GM21619 (cell line): ENCODE data around the gene TUBGCP3.
"Not testable (repeated sequence)": the region's sequence is repeated elsewhere in the genome, so short reads cannot be mapped to it uniquely, and the experiment has no call there.

Experiments used
- ATAC-seq: cut with Tn5 transposase; IDR thresholded peaks from one replicate; pipeline ENCODE4 v1.9.1; 2021; ENCODE audit not compliant: unreplicated experiment

Gene TUBGCP3, protein sequence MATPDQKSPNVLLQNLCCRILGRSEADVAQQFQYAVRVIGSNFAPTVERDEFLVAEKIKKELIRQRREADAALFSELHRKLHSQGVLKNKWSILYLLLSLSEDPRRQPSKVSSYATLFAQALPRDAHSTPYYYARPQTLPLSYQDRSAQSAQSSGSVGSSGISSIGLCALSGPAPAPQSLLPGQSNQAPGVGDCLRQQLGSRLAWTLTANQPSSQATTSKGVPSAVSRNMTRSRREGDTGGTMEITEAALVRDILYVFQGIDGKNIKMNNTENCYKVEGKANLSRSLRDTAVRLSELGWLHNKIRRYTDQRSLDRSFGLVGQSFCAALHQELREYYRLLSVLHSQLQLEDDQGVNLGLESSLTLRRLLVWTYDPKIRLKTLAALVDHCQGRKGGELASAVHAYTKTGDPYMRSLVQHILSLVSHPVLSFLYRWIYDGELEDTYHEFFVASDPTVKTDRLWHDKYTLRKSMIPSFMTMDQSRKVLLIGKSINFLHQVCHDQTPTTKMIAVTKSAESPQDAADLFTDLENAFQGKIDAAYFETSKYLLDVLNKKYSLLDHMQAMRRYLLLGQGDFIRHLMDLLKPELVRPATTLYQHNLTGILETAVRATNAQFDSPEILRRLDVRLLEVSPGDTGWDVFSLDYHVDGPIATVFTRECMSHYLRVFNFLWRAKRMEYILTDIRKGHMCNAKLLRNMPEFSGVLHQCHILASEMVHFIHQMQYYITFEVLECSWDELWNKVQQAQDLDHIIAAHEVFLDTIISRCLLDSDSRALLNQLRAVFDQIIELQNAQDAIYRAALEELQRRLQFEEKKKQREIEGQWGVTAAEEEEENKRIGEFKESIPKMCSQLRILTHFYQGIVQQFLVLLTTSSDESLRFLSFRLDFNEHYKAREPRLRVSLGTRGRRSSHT

DNA sequence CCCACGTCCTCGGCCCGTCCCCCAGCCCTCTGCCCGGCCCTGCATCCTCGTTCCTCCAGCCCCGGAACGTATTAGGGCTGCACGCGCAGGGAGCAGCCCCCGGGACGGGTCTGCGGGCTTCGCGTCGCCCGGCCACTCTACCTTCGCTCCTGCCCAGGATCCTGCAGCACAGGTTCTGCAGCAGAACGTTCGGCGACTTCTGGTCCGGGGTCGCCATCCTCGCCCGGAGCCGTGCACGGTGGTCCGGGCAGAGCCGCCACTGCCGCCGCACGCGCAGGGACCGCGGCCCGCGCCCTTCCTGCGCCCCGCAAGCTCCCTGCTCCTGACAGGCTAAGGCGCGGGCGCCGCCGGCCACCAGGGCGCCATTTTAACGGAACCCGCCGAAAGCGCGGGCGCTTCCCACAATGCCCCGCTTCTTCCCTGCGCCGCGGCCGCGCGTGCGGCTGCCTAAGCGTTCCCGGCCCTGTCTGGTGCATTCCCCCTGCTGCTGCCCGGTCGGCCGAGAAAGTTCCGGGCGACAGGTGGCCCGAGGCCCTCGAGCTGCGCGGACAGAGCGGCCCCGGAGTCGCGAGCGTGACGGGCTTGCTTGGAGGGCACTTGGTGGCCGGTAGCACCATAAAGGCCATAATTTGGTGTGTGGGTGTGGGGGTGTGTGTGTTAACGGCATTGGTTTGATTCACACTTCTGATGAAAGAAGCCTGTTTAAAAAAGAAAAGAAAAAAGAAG lies at the start of gene TUBGCP3:
Gene TUBGCP3 (minus strand): TSS at position 390 of the 726 bp plus-strand sequence. CDS start 173 bp downstream, at position 217.
- peak; percentile 79 for ATAC-seq

DNA sequence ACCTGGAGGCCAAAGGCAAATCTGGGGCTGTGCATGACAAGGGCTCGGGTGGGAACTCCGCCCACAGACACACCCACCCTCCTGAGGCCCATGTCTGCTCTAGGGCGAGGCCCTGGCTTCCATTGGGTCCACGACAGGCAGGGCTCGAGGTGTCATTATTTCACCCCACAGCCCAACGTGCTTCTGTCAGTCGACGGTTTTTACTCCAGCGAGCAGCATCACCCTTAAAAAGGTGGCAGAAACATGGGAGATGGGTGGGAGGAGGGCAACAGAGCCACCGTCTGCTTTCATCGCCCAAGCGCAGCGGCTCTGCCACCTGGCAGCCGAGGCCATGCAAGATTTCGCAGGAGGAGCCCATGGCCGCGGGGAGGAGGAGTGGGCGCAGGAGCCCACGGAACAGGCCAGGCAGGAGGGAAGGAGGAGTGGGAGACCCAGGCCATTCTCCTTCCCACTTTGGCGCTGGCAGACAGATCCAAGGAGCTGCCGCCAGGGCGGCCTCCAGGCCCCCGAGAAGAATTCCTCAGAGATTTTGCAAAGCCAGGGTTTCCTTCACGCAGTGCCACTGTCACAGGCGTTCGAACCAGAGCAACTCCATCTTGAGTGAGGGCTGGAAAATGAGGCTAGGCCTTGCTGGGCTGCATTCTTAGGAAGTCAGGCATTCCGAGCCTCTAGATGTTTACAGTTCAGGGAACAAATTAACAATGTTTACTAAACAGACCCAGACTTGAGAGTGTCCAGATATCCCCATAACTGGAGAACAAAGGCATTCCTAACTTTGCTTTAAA lies 49.3 kb upstream of the TUBGCP3 start:
- ATAC-seq, result no peak

DNA sequence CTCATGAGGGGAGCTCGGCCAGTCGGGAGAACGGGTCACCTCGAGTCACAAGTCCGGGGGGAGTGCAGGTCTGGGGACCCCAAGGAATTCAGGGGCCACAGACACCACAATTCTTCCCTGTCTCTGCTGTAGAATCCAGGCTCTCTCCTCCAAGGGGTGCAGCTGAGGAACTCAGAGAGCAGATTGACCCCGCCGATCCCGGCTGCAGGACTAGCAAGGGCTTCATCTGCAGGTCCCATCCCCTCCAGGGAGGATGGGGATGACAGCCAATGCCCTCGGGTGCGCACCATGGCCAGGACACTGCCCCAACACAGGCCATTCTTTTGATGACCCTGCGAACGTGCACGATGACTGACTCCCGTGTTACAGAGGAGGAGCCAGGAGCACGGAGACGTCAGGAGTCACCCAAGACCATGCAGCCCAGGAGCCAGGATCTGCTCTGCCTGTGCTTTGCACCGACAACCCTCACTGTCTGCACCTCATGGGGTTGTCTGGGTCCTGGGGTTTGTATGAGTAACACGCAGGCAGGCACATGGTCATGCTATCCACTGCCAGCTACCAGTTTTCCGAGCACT lies 48.5 kb upstream of the TUBGCP3 start:
- no peak for ATAC-seq

DNA sequence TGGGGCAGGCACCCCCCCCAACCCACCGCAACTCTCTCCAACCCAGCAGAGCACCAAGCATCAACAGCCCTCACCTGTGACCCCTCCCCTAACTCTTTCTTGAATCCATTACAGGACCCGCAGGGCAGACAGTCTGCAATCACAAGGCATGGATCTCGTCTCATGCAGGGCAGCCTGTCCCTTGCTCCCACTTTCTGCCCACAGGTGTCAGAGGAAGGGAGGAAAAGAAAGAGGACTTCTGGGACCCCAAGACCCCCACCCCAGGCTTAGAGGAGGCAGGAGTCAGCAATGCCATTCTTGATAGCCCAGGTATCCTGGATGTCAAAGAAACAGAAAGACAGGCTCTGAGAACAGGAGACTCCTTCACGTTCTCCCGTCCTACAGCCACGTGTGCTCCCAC lies 47.4 kb upstream of the TUBGCP3 start:
- no peak for ATAC-seq

DNA sequence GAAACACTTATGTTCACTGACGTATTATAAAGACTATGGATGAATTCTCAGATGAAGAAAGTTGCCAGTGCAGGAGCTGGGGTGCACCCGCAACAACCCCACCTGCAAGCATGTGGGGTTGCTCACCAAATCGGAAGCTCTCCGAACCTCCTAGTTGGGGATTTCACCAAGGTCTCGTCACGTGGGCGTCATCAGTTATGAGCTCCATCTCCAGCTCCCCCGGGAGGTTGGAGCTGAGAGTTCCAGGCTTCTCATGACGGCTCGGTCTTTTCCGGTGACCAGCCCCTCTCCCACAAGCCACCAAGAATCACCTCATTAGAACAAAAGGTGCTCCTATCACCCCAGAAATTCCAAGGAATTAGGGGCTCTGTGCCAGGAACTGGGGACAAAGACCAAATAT lies 46.1 kb upstream of the TUBGCP3 start:
- no peak for ATAC-seq

DNA sequence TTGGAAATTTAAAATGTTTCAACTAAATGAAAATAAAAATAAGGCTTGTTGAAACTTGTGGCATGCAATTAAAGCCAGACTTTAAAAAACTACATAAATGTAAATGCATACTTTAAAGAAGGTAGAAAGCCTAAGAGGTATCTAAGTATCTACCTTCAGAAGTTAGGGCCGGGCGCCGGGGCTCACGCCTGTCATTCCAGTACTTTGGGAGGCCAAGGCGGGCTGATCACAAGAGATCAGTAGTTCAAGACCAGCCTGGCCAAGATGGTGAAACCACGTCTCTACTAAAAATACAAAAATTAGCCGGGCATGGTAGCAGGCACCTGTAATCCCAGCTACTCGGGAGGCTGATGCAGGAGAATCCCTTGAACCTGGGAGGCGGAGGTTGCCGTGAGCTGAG lies 42.3 kb upstream of the TUBGCP3 start:
- not testable (repeated sequence) for ATAC-seq

DNA sequence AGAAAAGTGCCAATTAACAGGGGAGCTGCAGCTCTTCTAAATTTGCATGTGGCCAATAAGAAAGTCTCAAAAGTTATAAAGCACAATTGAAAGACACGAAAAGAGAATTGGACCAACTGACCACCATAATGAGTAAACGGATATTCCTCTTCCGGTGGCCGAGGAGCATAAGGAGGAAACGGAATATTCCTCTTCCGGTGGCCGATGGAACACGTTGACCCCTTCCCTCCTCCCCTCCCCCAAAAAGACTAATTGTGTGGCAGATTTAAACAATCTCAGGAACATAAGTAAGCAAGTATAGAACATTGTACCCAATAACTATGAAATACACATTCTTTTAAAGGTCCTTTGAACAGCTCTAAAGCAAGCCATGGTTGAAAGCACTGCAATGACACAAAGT lies 41.2 kb upstream of the TUBGCP3 start:
- ATAC-seq, result no peak

DNA sequence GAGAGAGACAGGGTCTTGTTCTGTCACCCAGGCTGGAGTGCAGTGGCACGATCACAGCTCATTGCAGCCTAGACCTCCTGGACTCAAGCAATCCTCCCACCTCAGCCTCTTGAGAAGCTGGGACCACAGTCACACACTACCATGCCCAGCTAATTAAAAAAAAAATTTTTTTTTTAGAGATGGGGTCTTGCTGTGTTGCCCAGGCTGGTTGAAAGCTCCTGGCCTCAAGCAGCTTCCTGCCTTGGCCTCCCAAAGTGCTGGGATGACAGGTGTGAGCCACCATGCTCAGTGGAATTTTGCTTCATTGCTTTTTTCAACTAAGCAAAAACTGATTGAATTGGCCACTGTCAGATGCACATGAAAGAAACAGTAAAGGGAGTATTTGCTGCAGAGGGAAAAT lies 39.7 kb upstream of the TUBGCP3 start:
- ATAC-seq, result not testable (repeated sequence)

DNA sequence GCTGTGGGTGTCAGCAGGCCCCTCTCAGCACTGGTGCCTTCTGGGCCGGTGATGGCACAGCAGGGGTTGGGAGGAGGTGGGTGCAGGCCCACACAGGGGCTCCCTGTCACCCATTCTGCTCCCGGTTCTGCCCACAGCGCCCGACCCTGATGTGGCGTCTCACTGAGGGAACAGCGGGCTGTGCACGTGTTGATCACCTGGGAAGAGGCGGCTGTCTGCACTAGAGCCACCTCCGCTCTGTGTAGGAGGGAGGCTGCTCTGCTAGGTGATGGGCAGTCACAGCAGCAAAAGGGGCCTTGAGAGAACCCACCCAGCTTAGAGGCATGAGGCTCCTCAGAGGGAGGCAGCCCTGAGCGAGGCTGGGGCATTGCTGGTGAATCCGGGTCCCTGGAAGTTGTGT lies 39.2 kb upstream of the TUBGCP3 start:
- no peak for ATAC-seq

DNA sequence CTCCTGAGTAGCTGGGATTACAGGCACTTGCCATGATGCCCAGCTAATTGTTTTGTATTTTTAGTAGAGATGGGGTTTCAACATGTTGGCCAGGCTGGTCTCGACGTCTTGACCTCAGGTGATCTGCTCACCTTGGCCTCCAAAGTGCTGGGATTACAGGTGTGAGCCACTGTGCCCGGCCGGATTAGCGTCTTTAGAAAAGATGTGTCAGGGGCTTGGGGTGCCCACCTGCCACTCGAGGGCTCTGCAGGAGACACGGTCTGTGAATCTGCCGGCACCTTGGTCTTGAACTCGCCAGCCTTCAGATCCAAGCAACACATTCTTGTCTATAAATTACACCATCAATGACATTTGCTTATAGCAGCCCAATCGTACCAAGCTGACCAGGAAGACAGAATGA lies 38.8 kb upstream of the TUBGCP3 start:
- no peak for ATAC-seq

DNA sequence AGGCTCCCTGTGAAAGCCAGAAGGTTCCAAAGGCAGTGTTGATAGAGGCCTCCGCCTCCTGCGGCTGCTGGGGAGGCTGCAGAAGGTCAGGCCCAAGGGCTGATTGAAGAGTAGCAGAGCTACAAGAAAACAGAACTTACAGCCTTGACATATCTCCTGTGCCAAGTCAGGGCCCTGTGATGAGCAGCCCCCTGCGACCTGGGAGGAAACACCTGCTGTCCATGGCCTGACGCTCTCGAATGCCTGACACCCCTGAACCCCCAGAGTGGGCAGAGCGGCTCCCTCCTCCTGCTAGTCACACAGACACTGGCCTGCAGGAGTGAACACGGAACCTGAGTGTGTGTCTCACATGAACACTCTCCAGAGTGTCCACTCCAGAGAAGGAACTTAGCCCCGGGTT lies 38.2 kb upstream of the TUBGCP3 start:
- ATAC-seq, result no peak

DNA sequence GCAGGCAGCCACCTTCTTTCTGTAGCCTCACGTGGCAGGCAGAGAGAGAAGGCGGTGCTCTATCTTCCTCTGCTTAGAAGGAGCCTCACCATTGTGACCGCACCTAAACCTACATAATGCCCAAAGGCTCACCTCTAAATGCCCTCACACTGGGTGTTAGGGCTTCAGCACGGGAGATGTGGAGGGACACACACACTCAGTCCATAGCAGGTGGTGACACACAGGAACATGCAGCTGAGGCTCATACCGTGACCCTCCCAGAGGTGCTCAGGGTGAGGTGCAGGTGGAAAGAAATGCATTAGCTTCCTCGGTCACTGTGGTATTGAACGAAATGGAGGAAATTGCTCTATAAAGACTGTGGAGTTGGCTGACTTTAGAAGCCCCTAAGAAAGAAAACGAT lies 37.7 kb upstream of the TUBGCP3 start:
- ATAC-seq, result no peak

DNA sequence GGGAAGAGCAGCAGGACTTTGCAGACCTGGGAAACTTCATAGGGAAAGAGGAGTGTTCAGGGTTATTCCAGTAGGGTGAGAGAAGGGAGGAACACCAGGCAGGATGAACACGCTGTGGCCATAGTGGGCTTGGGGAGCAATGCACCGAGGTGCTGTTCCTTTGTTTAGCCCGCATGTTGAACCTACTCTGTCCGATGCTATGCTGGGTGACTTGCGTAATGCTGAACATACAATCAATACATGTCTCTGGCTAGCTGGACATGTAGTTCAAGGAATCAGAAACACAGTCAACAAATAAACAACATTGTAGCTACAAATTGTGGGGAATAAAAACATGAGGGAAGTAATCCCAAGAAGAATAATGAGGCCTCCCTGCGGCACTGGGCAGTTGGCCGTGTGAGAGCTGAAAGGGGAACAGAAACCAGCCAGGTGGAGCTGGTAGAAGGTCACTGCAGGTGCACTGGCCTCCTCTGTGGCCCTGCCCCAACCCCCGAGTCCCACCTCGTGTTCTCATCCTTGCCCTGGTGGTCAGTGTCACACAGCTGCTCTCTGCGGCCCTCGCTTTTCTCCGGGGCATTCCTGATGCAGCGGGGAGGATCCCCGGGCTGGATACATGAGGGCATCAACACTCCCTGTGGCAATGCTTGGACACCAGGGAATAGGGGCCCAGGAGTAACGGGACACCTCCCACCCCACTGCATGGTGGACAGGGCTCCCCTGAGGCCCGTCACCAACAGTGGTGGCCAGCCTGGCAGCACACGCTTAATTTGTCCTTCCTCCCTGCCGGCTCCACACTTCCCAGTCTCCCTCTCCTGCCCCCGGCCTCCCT lies 36.9 kb upstream of the TUBGCP3 start:
- ATAC-seq, result no peak

DNA sequence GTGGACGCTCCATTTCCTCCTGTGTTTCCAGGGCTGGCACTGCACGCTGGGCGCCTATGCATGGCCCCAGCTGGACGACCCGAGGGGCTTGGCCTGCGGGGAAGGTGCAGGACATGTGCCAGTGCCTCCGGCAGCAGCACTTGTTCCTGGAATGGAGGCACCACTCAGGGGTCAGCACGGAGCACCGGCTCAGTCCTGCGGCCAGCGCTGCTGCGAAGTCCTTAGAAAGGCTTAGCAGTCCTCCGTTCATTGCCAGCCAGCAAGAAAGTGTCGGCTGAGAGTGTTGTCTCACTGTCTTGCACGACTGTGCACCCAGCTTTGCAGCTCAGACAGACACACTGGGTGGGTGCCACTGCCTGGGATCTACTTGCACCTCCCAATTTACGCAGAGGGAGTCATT lies 36.1 kb upstream of the TUBGCP3 start:
- no peak for ATAC-seq

DNA sequence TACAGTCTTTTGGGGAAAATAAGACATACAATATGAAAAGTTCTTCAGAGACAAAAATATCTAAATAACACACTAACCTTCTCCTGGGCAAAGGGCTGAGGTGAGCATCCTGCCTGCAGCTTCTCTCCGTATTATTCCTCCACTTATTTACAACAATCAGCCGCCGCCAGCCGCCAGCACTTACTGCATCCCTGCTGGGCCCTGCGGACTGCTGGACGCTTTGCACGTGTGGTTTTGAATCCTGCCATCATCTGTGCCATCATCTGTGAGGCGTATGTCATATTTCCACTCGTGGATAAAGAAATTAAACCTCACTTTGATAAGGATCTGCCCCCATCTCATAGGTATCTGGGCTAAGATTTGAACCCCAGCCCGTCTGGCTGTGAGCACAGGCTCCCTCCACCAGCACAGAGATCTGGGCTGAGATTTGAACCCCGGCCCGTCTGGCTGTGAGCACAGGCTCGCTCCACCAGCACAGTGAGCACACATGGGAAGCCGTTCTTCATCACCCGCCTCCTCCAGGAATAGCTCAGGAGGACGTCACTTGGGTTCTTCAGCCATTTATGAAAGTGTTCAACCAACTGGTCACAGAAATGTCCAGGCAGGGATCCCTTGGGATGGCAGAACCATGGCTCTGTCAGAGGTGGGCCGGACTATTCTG lies 35.2 kb upstream of the TUBGCP3 start:
- no peak for ATAC-seq

DNA sequence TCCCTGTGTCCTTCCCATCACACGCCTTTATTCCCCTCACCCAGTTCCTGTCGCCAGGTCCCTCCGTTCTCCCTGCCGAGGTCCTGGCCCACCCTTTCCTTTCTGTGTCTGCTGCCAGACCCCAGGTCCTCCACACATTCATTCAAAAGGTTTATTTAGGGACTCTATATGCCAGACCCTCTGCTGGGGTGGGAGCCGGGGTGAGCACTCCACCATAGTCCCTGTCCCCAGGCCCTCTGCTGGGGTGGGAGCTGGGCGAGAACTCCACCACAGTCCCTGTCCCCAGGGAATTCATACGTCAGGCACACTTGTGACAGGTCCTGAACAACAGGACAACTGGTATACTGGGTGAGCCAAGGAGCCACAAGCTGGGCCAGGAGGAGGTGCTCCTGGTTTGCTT lies 34.4 kb upstream of the TUBGCP3 start:
- no peak for ATAC-seq

DNA sequence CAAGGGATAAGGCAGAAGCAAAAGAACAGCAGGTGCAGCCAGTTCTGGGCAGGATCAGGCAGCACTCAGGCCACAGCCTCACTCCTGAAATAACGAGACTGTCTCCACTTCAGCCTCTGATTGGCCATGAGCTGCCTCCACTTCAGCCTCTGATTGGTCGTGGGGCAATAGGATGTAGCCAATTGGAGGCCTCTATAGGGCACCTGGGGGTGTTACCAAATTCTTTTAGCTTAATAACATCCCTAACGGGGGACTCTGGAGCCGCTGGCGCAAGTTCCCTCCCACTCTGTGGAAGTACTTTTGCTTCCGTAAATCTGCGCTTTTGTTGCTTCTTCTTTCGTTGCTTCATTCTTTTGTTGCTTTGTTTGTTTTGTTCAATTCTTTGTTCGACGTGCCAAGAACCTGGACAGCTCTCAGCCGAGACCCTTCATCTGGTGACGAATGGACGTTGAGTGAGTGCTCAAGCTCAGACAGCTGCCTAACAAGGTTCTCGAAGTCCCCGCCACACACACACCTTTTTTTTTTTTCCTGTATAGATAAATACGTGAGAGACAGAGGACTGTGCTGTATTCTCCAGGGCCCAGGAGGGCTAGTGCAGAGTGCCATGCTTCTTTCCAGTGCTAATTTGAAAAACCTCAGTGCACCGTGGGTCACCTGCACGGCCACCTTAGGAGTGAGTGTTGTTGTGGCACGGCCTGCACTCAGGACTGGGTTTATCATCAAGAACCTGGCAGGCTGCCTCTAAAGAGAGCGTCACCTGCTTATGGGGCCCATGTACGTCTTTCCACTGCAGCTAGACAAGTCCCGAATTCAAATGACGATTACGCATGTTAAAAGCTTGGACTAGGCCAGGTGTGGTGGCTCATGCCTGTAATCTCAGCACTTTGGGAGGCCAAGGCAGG lies 32.0 kb upstream of the TUBGCP3 start:
- no peak for ATAC-seq

DNA sequence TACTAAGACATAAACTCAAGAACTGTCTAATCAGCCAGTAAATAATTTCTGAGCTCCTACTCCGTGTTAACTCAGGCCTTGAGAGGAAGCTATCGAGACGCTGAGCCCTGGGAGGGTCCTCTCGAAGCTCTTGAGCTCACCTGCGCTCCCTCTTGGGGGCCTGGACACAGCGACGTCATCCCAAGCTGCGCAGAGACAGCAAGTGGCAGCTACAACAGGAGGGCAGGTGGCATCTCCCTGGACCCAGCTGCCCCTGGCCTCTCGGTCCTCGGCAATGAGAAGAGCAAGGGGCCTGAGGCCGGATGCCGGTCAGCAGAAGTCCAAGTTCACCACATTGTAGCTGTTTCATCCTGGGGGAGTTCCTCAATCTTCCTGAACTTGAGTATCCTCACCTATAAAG lies 30.5 kb upstream of the TUBGCP3 start:
- no peak for ATAC-seq
